IMR-90 (cell line): ENCODE measurements around the gene PROX2. TPM values are rescaled to one million over a fixed set of nuclear protein-coding genes. Genes with fewer than 3 reads are reported as not detected.
A peak's percentile ranks its signal among the peaks of the same experiment; 100 is the strongest.

Source experiments
- ATAC-seq: fragments of 200-7000 bp; cut with Tn5 transposase; 2 replicates; pipeline ENCODE4 v1.9.1; 2020; ENCODE audit warnings: low read depth, mild to moderate bottlenecking, moderate library complexity
- BruUV-seq: library from RNA; stranded (reverse); fragments of 400-500 nt; replicated peaks from 2 replicates; lab custom pipeline; 2021; lab: Mats Ljungman, UMichigan
- CTCF ChIA-PET: fragments of 300-600 bp; formaldehyde crosslinking; extraction: SDS; loops from one replicate; lab custom pipeline; 2021; ENCODE audit warnings: antibody characterized with exemption; lab: Yijun Ruan, JAX
- POLR2A ChIA-PET: fragments of 300-600 bp; sonication (Branson Sonifier 250); formaldehyde crosslinking; loops from one replicate; lab custom pipeline; 2022; ENCODE audit warnings: antibody characterized with exemption; ENCODE audit not compliant: unreplicated experiment; lab: Charles Lee
- DNase-seq: peaks from one replicate; pipeline ENCODE4 v3.0.0; 2013
- H2AFZ ChIP-seq: replicated peaks from 2 replicates; pipeline ENCODE3; 2013; ENCODE audit warnings: low read length, mild to moderate bottlenecking; ENCODE audit not compliant: poor library complexity
- H2AK5ac ChIP-seq: 2 replicates; pipeline ENCODE4 v1.6.1; 2013; ENCODE audit warnings: low read depth, low read length, inconsistent platforms
- H2AK9ac ChIP-seq: replicated peaks from 2 replicates; pipeline ENCODE3; 2013; ENCODE audit warnings: mild to moderate bottlenecking, low read depth, low read length, moderate library complexity; ENCODE audit not compliant: poor library complexity
- H2BK120ac ChIP-seq: 2 replicates; pipeline ENCODE4 v1.6.1; 2013; ENCODE audit warnings: low read depth, low read length, inconsistent platforms
- H2BK15ac ChIP-seq: 3 replicates; pipeline ENCODE4 v1.6.1; 2013; ENCODE audit warnings: low read depth, low read length, inconsistent platforms
- H2BK20ac ChIP-seq: 2 replicates; pipeline ENCODE4 v1.6.1; 2013; ENCODE audit warnings: low read depth, mild to moderate bottlenecking, inconsistent platforms, low read length, moderate library complexity
- H2BK5ac ChIP-seq: 2 replicates; pipeline ENCODE4 v1.6.1; 2013; ENCODE audit warnings: mild to moderate bottlenecking, low read depth, low read length, inconsistent platforms; ENCODE audit not compliant: poor library complexity, severe bottlenecking
- H3K14ac ChIP-seq: replicated peaks from 2 replicates; pipeline ENCODE4 v1.6.1; 2013; ENCODE audit warnings: low read depth, low read length, inconsistent platforms
- H3K18ac ChIP-seq: 2 replicates; pipeline ENCODE4 v1.6.1; 2013; ENCODE audit warnings: low read depth, low read length, control low read depth
- H3K23ac ChIP-seq: 2 replicates; pipeline ENCODE4 v1.6.1; 2013; ENCODE audit warnings: low read depth, low read length, inconsistent platforms
- H3K27ac ChIP-seq: 2 replicates; pipeline ENCODE4 v1.5.1; 2013; ENCODE audit warnings: mild to moderate bottlenecking, control low read depth, low read length; ENCODE audit not compliant: insufficient read depth
- H3K27me3 ChIP-seq: 2 replicates; pipeline ENCODE4 v1.6.1; 2013; ENCODE audit warnings: low read length; ENCODE audit not compliant: control insufficient read depth, insufficient read depth
- H3K36me3 ChIP-seq: 2 replicates; pipeline ENCODE4 v1.6.1; 2013; ENCODE audit warnings: low read length, mixed read lengths; ENCODE audit not compliant: control insufficient read depth, insufficient read depth
- H3K4ac ChIP-seq: 2 replicates; pipeline ENCODE4 v1.6.1; 2013; ENCODE audit warnings: low read depth, low read length, inconsistent platforms
- H3K4me1 ChIP-seq: 2 replicates; pipeline ENCODE4 v1.6.1; 2013; ENCODE audit warnings: low read length, mixed read lengths; ENCODE audit not compliant: control insufficient read depth, insufficient read depth
- H3K4me2 ChIP-seq: 2 replicates; pipeline ENCODE4 v1.6.1; 2013; ENCODE audit warnings: low read depth, mild to moderate bottlenecking, control low read depth, low read length, moderate library complexity
- H3K4me3 ChIP-seq: 2 replicates; pipeline ENCODE4 v1.5.1; 2013; ENCODE audit warnings: low read depth, mild to moderate bottlenecking, control low read depth, low read length, moderate library complexity; ENCODE audit not compliant: insufficient read depth
- H3K56ac ChIP-seq: 2 replicates; pipeline ENCODE4 v1.6.1; 2013; ENCODE audit warnings: low read length, inconsistent platforms; ENCODE audit not compliant: insufficient read depth; ENCODE audit errors: extremely low read depth
- H3K79me1 ChIP-seq, 2 experiments: 2 replicates each; pipeline ENCODE4 v1.6.1; 2013; ENCODE audit warnings: low read length in 2 of 2, inconsistent platforms in 1 of 2, low read depth in 1 of 2
- H3K9ac ChIP-seq: 2 replicates; pipeline ENCODE4 v1.6.1; 2013; ENCODE audit warnings: low read depth, low read length, control low read depth
- H3K9me1 ChIP-seq: 2 replicates; pipeline ENCODE4 v1.6.1; 2013; ENCODE audit warnings: low read length, inconsistent platforms; ENCODE audit not compliant: insufficient read depth
- H3K9me3 ChIP-seq: 2 replicates; pipeline ENCODE4 v1.6.1; 2013; ENCODE audit warnings: low read length; ENCODE audit not compliant: control insufficient read depth, insufficient read depth
- H4K20me1 ChIP-seq: 2 replicates; pipeline ENCODE4 v1.6.1; 2013; ENCODE audit warnings: low read length, inconsistent platforms; ENCODE audit not compliant: insufficient read depth
- H4K5ac ChIP-seq: 2 replicates; pipeline ENCODE4 v1.6.1; 2013; ENCODE audit warnings: mild to moderate bottlenecking, low read depth, low read length, control low read depth
- H4K8ac ChIP-seq, 2 experiments: 2 replicates each; pipeline ENCODE4 v1.6.1; 2013; ENCODE audit warnings: low read depth in 2 of 2, low read length in 2 of 2, control low read depth in 1 of 2, inconsistent platforms in 1 of 2
- H4K91ac ChIP-seq: 2 replicates; pipeline ENCODE4 v1.6.1; 2013; ENCODE audit warnings: low read depth, low read length, inconsistent platforms; ENCODE audit not compliant: insufficient read depth
- FOS ChIP-seq: fragments of 150-350 bp; IDR thresholded peaks from 2 replicates; pipeline ENCODE4 v1.6.1; 2016; ENCODE audit warnings: low read depth, low read length
- MAFK ChIP-seq: IDR thresholded peaks from 2 replicates; pipeline ENCODE4 v1.6.1; 2012; ENCODE audit warnings: low read depth, low read length, improper control_type of control experiment
- MAZ ChIP-seq: IDR thresholded peaks from 2 replicates; pipeline ENCODE4 v1.6.1; 2012; ENCODE audit warnings: low read depth, mild to moderate bottlenecking, low read length, improper control_type of control experiment, moderate library complexity, borderline replicate concordance
- SMC3 ChIP-seq: fragments of 150-350 bp; IDR thresholded peaks from 2 replicates; pipeline ENCODE4 v1.6.1; 2016; ENCODE audit warnings: low read depth, mild to moderate bottlenecking, antibody characterized with exemption, low read length, moderate library complexity
- WGBS, 2 experiments: methylation state at CpG; one replicate each; pipeline versions ENCODE4 v1.1.5 to v1.1.7; 2013; ENCODE audit warnings: missing lambda C conversion rate in 2 of 2; ENCODE audit not compliant: insufficient read length in 1 of 2; ENCODE audit errors: extremely low coverage in 2 of 2; 5-methylcytosine and 5-hydroxymethylcytosine counted together
- dilution Hi-C: fragments of 300-500 bp; cut with HindIII; formaldehyde crosslinking; loops from one replicate; pipeline ENCODE4 v1.14.3; 2018; ENCODE audit warnings: low sequenced_read_pairs; ENCODE audit not compliant: unreplicated experiment
- in situ Hi-C: fragments of 300-500 bp; cut with MboI; formaldehyde crosslinking; loops from 3 replicates; pipeline ENCODE4 v1.14.3; 2019; ENCODE audit warnings: low sequenced_read_pairs, inconsistent platforms, mixed read lengths
- intact Hi-C: fragments of 100-400 bp; cut with micrococcal nuclease; formaldehyde crosslinking; loops from 2 replicates; pipeline ENCODE4 v1.10.0; 2022
- polyA plus RNA-seq, 3 experiments: library from polyadenylated mRNA; depleted of rRNA; stranded (reverse); fragments of >200 nt; gene quantifications; 2 replicates each; pipeline ENCODE4 v1.2.3, GENCODE V29; 2012; ENCODE audit warnings: low replicate concordance in 1 of 3
- total RNA-seq: library from RNA; depleted of rRNA; stranded (reverse); fragments of >200 nt; gene quantifications from 2 replicates; pipeline ENCODE4 v1.2.3, GENCODE V29; 2012

PROX2 gene
- total and polyA plus RNA-seq, 2 of the 4 experiments (the other 2 are of a cell fraction), result not detected

- intact Hi-C loops, result no loop called here
- no peak overlapping the region for H3K4ac ChIP-seq
- no peaks in the 10 kb centered on the region for H4K20me1 ChIP-seq
- WGBS, 2 experiments, result 93% methylated on average over 3 of the region's 10 CpGs; no CpG with 5 or more reads in 1 of the 2 experiments
- H2BK15ac ChIP-seq, result no peak overlapping the region
- no peak overlapping the region for H2BK5ac ChIP-seq
- H2AK9ac ChIP-seq, result no peak overlapping the region
- H3K56ac ChIP-seq, result no peak overlapping the region
- peak overlapping the region; percentile 12 for H2AFZ ChIP-seq
- H3K18ac ChIP-seq, result no peak overlapping the region
- dilution Hi-C loops, result no loop called here
- ChIA-PET CTCF (no interaction called here), POLR2A (no interaction called here)
- in situ Hi-C loops, result loop anchor here (5.0 to 10.0 kb wide), 2 partner anchors 164 to 392 kb away; no protein-coding TSS in a partner anchor
- no peaks in the 10 kb centered on the region for H3K79me1 ChIP-seq
- H2AK5ac ChIP-seq, result no peak overlapping the region
- TF ChIP-seq SMC3 (no peak), MAZ (no peak), FOS (no peak), MAFK (no peak)
- H4K5ac ChIP-seq, result no peak overlapping the region
- H3K9me1 ChIP-seq, result no peaks in the 10 kb centered on the region
- DNase-seq (no peak), ATAC-seq (no peak)
- no peak overlapping the region for H4K91ac ChIP-seq
- H2BK120ac ChIP-seq, result no peak overlapping the region
- no peak overlapping the region for H3K4me2 ChIP-seq
- H2BK20ac ChIP-seq, result no peak overlapping the region
- H3K4me3 ChIP-seq, result no peak overlapping the region
- no peak overlapping the region for H3K9ac ChIP-seq
- no peak overlapping the region for H3K14ac ChIP-seq
- H3K27ac ChIP-seq, result no peak overlapping the region
- no peaks in the 10 kb centered on the region for H3K36me3 ChIP-seq
- H3K4me1 ChIP-seq, result peaks cover 1% of the 10 kb centered on the region; the same call in 1 of the 2 replicates
- no peaks in the 10 kb centered on the region for H3K9me3 ChIP-seq
- no TSS peak for BruUV-seq
- no peak overlapping the region for H3K23ac ChIP-seq
- H3K27me3 ChIP-seq, result no peaks in the 10 kb centered on the region
- no peak overlapping the region for H4K8ac ChIP-seq
Measured at GRCh38 chr14:74912801-74913200, 36.9 kb upstream of the PROX2 start.
